Measurements from ENCODE around the gene GPC2.

Gene GPC2

GRCh38 chr7:100170101-100170897, 6.9 kb downstream of the GPC2 start:
- no peak for DNase-seq (ENCODE audit: low read depth in 2 of 2)

- DNase-seq (ENCODE audit: low read depth in 2 of 2): no peak
Measured at GRCh38 chr7:100169147-100169850, 7.9 kb downstream of the GPC2 start.

- DNase-seq (ENCODE audit: low read depth in 2 of 2): no peak
Measured at GRCh38 chr7:100167912-100168323, 9.3 kb downstream of the GPC2 start.

GRCh38 chr7:100166970-100167911, 9.9 kb downstream of the GPC2 start:
- DNase-seq (ENCODE audit: low read depth in 2 of 2): no peak

GRCh38 chr7:100166317-100166940, 10.8 kb downstream of the GPC2 start:
- DNase-seq (ENCODE audit: low read depth in 2 of 2): no peak

GRCh38 chr7:100163871-100164270, 13.3 kb downstream of the GPC2 start:
- DNase-seq (ENCODE audit: low read depth in 2 of 2): no peak

GRCh38 chr7:100163006-100163531, 14.1 kb downstream of the GPC2 start:
- DNase-seq (ENCODE audit: low read depth in 2 of 2): no peak

GRCh38 chr7:100160067-100160466, 17.1 kb downstream of the GPC2 start:
- no peak for DNase-seq (ENCODE audit: low read depth in 2 of 2)

- no peak for DNase-seq (ENCODE audit: low read depth in 2 of 2)
Measured at GRCh38 chr7:100159099-100159623, 18.0 kb downstream of the GPC2 start.

- peak; percentile 84 to 89 for DNase-seq (ENCODE audit: low read depth in 2 of 2)
Measured at GRCh38 chr7:100158229-100159098, 18.7 kb downstream of the GPC2 start, which contains the start of gene TRAPPC14. Gene TRAPPC14 (minus strand): TSS chr7:100158723. CDS start chr7:100158499, 224 bp downstream.

GRCh38 chr7:100157334-100158228, 19.6 kb downstream of the GPC2 start:
- no peak for DNase-seq (ENCODE audit: low read depth in 2 of 2)

GRCh38 chr7:100157069-100157333, 20.2 kb downstream of the GPC2 start:
- DNase-seq (ENCODE audit: low read depth in 2 of 2): no peak

- DNase-seq (ENCODE audit: low read depth in 2 of 2): no peak
Measured at GRCh38 chr7:100156331-100157068, 20.7 kb downstream of the GPC2 start.

GRCh38 chr7:100155553-100156317, 21.4 kb downstream of the GPC2 start:
- DNase-seq (ENCODE audit: low read depth in 2 of 2): no peak

- no peak for DNase-seq (ENCODE audit: low read depth in 2 of 2)
Measured at GRCh38 chr7:100154651-100155491, 22.3 kb downstream of the GPC2 start.

- no peak for DNase-seq (ENCODE audit: low read depth in 2 of 2)
Measured at GRCh38 chr7:100153708-100154535, 23.3 kb downstream of the GPC2 start.
